Stimulated activated naive CD4-positive, alpha-beta T cell treated with Interleukin-2 at 50 U/mL for 16 hours (primary cell): ENCODE measurements around the gene LACTB.

Experiments used
- DNase-seq: peaks from one replicate; lab custom pipeline; 2025; lab: John Stamatoyannopoulos, UW

Gene LACTB

DNA sequence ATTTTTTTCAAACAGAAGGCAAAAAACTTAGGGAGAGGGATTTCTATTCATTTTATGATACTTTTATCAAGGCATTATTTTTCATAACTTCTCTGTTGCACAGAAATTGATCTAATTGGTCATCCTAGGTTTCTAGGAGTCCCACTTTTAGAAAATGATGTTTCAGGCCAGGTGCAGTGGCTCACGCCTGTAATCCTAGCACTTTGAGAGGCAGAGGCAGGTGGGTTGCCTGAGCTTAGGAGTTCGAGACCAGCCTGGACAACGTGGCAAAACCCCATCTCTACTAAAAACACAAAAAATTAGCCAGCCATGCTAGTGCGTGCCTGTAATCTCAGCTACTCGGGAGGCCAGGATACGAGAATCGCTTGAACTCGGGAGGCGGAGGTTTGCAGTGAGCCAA lies 2.8 kb downstream of the LACTB start:
- no peak for DNase-seq

DNA sequence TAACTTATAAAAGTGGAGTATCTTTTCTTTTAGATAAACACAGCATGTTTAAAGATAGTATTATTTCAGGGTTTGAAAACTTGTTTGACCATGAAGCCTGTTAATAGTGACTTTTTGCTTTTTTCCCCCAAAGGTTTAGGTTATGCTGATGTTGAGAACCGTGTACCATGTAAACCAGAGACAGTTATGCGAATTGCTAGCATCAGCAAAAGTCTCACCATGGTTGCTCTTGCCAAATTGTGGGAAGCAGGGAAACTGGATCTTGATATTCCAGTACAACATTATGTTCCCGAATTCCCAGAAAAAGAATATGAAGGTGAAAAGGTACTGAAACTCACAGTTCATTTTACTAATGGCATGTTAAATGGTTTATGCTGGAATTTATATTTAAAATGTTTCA lies 5.1 kb downstream of the LACTB start:
- DNase-seq: no peak

DNA sequence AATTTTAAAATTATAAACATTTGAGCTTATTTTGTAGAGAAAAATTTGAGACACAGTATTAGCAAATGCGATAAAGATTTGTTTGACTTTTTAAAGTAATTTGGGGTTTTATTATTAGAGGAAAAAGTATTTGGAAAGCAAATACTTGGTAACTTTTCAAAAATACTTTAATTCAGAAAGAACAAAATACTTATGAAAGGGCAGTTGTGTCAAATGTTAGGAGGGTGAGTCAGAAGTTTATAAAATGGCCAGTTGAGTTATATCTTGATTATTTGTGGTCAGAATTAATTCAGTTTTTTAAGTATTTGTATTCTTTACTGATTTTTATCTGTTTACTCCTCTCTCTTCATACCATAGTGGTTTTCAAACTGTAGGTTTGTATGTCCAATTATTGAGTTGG lies 12.1 kb downstream of the LACTB start:
- no peak for DNase-seq

DNA sequence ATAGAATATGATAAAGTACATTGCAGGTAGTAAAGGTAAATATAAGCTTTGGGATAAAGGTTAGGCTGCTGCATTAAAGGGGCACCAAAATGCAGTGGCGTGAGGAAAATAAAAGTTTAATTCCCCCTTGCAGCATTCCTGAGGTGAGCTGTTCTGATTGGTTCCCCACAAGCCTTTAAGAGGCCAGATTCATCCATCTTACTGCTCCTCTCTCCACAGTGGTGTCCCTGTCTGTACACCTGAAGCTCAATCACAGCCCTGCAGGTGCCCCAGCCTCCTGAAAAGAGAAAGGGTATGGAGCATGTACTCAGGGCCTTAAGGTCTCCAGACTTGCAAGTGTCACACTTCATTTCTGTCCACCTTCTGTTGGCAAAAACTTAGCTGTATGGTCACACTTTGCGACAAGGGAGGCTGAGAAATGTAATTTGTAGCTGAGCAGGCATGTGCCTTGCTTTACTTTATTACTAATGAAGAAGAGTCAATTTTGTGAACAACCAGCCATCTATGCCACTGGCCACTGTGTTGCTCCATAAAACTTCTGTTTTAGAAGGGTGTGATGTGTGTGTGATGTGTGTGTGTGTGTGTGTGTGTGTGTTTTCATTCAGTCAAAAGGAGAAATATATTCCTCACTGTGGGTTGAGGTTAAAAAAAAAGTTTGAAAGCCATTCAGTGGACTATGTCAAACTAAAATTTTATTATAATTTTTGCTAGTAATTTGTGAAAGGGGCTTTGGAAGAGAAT lies 12.8 kb downstream of the LACTB start:
- DNase-seq: no peak

DNA sequence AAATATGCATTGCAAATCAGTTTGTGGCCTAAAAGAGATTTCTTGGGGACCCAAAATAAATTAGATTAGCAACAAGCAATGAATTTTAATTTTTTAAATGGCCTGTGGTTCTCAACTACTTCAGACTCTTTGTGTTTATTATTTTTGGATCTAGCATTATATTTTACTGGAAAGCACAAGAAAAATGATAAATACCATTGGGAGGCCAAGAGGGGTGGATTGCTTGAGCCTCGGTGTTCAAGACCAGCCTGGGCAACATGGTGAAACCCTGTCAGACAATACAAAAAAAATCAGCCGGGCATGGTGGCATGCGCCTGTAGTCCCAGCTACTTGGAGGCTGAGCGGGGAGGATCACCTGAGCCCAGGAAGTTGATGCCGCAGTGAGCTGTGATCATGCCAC lies 13.6 kb downstream of the LACTB start:
- no peak for DNase-seq

DNA sequence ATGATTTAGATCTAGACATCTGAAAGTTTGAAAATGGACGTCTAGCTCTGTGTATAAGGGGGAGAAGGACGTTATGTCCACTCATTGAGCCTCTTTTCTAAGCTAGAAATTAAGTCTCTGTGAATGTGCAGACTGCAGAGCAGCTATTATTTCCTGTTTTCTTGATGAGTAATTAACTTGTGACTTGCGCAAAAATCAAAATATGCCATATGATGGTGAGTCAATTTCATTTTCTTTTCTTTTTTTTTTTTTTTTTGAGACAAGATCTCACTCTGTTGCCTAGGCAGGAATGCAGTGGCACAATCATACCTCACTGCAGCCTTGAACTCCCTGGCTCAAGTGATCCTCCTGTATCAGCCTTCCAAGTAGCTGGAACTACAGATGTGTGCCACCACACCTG lies 14.1 kb downstream of the LACTB start:
- no peak for DNase-seq

DNA sequence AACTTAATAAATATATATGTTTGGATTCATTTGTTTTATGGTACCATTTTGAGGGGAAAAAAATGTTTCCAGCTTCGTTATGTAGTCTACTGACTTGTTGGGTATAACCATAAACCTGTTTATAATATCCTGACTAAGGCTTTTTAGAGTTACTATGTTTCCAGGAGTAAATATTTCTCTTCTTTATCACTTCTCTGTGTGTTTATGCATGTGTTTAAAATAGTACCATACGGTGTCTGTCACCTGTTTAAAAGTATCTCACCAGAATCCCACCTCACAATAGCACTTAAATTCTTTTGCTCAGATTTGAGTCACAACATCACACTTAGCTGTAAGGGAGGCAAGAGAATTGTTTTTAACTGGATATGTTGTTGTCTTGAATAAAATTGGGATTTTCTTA lies 15.1 kb downstream of the LACTB start:
- DNase-seq: no peak

DNA sequence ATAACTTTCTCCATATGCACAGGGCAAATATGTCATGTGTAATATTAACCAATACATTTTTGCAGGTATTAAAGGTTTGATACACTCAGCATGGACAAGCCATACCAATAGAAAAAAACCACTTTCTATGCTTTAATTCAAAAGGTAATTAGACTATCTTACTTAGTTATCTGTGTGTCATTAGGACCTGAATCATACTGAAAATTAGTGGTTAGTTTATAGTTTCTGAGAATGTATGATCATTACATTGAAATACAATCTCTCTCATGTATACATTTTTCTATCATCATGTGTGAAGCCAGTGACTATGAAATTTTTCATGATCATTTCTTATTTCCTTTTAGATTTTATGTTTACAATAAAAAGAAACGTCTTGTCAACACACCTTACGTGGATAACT lies 19.3 kb downstream of the LACTB start:
- no peak for DNase-seq

DNA sequence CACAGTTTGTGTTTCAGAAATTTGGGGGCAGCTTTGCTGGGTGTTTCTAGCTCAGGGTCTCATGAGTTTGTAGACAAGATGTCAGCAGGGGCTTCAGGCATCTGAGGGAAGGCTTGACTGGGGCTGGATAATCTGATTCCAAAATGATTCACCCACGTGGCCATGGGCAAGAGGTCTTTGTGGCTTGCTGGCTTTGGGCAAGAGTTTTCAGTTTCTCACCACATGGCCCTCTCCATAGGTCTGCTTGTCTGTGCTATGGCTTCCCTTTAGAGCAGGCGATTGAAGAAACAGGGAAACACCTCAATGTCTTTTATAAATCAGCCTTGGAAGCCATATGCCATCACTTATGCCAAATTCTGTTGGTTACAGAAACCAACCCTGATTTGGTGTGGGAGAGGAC lies 23.8 kb downstream of the LACTB start:
- no peak for DNase-seq

DNA sequence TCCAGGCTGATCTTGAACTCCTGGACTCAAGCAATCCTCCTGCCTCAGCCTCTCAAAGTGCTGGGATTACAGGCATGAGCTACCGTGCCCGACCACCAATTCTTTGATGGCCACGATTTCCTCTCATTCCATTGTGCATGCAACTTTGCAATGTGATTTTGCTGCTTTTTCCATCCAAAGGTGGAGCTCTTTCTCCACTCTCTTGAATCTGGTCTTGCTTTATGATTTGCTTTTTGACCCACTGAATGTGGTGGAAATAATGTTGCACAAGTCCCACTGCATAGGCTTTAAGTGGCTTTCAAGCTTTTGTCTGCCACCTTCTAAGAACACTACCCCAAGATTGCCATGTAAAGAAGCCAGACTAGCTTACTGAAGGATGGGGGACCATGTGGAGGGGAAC lies 25.0 kb downstream of the LACTB start:
- no peak for DNase-seq

DNA sequence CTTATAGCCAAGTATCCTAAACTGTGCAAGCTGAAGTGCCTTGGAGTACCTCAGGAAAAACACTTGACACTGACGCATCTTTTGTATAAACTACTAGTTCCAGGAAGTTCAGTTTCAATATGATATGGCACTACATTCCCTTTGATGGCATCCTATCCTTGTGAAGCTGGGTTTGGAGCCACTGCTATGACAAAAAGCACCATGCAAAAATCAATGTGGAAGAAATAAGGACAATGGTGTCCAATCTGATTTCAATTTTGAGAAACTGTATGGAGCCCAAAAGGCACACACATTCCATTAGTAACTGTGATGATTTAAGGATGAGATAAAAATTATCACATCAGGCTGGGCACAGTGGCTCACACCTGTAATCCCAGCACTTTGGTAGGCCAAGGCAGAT lies 30.0 kb downstream of the LACTB start:
- no peak for DNase-seq

DNA sequence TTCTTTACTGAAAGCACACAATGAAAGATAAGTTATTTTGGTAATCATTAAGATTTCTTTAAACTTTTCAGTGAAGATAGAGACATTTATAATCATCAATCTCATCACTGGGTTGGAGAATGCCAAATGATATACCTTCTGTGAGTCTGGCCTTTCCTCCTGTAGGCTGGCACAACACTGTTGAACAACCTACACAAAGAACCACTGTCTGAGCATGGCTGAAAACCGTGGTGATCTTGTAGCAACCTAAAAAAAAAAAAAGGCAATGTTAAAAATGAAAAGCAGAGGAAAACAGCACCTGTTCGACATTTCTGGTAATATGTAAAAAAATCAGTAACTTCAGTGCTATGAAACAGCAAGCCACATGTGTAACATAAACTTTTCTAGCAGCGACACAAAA lies 33.8 kb downstream of the LACTB start:
- no peak for DNase-seq

DNA sequence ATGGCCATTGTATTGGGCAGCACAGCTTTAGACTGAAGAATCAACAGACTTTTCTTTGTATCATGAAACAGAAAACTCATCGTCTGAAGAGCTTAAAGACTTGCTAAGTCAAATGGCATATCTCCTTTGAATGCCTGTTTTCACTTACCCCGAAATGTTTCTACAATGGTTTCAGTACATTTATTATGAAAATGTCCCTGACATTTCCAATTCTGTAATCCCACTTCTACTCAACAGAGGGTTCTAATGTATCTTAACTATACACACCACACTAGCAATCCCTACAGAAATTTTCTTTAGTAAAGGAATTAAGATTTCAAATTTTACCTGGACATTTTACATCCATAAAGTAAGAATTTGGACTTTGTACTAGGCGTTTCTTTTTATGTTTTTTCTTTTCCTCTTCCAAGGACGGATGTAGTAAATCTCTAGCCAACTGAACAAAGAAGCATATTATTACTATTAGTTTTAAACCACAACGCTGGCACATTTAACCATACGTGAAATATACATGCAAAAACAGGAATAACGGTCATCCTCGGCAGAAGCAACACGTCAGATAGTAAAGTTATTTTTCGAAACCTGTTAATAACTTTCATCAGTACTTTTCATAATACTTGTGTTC lies 34.5 kb downstream of the LACTB start:
- DNase-seq: no peak

DNA sequence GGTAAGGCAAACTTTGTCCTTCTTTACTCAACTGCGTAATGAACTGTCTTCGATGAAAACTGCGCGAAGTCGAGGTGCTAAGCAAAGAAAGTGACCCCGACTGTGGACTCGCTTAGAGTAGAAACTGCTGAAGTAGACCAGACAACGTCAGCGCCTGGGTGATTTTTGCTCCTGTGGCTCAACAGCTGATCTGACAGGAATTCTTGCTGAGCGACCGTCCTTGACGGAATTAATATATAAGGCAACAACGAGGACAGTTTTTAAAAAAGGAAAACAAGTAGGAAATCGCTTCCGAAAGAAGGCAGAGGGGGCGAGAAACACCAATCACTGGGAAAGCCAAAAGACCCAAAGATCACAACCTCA lies 35.1 kb downstream of the LACTB start:
- peak; percentile 8 for DNase-seq

DNA sequence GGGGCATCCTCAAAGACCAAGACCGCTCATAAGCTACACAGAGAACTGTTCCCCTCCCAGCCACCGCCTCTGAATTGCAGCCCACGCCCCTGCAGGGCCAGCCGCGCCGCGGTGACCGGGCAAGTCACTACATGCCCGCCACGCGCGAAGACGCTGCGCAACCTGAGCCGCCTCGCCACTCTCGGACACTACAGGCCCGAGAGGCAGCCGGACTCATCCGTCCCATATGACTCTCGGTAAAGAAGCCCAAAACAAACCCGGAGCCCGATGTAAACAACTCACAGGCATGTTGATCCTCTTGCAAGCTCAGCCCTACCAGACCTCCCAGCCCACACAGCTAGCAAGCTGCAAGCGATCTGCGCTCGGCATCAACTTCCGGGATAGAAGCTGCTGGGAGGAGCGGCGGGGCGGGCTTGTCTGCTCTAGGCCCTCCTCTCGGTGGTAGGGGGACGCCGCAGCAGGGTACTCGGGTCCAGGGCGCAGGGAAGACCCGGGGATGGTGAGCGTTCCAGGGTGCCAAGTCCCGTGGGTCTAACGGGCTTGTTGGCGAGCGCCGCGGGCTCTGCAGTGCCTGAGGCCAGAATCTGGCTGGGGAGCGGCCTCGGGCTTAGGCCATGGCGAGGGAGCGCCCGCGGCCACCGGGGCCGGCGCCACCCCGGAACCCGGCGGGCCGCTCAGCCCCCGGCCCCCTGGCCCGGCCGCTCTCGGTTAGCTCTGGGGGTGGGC lies 35.6 kb downstream of the LACTB start, which contains the start of gene RPS27L:
Gene RPS27L (minus strand): TSS at position 360 of the 726 bp plus-strand sequence. CDS start 72 bp downstream, at position 288.
- peak; percentile 88 for DNase-seq

DNA sequence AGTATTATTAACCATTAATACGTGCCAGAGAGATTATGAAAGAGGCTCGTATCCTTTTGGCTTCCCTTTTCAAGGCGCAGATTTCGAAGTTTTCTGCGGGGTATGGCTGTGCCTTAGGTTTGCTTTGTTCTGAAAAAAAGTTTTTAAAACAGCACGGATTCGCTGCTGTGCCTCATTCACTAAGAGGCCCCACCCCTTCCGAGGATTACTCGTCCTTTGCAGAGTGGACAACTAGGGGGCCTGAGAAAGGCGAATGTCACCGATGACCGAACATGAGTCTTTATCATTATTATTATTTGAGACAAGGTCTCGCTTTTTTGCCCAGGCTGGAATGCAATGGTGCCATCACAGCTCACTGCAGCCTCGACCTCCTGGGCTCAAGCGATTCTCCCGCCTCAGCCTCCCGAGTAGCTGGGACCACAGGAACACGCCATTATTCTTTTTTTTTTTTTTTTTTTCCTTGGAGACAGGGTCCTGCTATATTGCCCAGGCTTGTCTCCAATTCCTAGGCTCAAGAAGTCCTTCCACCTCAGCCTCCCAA lies 36.3 kb downstream of the LACTB start:
- no peak for DNase-seq

DNA sequence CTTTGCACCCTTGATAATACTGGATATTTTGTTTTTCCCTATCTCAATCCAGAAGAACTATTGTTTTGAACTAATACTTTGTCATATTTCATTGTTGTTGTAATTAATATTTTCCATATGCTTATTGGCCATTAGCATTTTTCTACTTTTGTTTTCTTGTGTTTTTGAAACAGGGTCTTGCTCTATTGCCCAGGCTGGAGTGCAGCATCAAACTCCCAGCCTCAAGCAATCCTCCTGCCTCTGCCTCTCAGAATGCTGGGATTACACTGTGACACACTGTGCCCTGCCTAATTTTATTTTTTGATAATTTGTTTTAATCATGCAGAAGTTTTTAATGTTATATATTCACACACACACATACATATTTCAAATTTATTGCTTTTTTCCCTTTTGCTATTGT lies 39.0 kb downstream of the LACTB start:
- DNase-seq: no peak

DNA sequence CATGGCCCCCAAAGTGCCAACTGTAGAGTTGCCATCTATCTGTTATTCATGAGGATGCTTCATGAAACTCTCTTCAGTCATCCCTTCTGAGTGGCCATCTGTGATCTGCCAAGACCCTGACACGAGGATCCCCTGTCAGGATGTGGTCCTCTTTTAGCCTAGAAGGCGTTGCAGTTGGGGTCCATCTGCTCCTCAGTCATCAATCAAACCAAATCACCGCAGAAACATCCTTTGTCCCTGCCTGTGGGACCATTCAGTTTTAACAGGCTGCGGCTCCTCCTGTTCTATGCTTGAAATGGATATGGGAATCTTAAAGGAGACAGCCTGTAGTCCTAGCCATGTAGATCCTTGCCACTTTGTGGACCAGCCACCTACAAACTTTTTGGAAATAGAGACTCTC lies 41.6 kb downstream of the LACTB start:
- DNase-seq: no peak

DNA sequence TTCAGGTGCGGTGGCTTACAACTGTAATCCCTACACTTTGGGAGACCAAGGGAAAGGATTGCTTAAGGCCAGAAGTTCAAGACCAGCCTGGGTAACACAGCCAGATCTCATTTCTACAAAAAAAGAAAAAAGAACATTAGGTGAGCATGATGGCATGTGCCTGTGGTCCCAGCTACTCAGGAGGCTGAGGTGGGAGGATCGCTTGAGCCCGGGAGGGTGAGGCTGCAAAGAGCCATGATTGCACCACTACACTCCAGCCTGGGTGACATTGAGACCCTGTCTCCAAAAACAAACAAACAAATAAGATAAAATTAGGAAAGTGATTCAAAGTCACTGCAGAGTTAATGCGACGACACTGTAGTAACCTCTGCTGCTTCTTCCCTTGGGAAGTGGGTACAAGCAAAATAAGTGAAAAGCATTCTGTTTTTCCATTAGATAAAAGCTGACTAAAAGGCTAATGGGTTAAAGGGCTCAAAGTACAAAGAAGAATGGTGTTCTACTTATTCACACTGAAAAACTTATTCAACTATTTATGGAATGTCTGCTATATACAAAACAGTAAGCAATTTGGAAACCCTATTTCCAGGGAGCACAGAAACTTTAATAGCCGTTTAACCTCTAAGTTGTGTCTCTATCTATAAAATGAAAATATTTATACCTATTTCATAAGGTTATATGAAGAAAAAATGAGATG lies 43.7 kb downstream of the LACTB start:
- no peak for DNase-seq

DNA sequence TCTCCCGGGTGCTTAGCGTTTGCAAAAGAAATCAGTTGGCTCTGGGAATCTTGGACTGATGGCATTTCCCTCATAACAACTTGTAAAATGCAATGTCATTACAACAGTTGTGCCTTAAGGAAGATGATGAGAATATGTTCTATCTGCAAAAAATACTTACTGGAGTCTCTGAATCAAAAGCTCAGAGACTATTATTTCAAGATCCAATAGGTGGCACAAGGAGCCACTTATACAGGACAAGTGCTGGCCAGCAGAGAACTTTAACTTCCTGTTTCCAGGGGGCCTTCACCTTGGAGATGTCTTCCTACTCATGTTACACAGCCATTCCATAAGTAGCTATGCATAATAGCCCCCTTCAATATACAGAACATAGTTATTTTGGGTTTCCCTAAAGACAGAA lies 44.6 kb downstream of the LACTB start:
- no peak for DNase-seq

DNA sequence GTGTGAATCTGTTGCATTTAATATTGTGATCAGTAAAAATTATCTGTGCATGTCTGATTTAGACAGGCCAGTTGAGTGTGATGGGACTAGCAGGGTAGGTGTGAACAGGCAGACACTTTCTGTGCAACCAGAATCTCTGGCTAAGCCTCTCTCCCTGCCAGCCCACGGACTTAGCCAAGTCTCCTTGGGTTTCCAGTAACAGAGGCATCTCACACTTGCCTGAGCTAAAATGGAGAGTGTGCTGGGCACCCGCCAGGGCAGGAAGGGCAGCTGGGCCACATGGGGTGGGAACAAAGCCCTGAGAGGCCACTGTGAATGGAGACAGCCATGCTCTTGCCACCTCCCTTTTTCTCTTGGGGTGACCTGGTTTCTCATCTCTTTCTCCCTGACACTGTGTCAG lies 48.1 kb downstream of the LACTB start:
- no peak for DNase-seq

DNA sequence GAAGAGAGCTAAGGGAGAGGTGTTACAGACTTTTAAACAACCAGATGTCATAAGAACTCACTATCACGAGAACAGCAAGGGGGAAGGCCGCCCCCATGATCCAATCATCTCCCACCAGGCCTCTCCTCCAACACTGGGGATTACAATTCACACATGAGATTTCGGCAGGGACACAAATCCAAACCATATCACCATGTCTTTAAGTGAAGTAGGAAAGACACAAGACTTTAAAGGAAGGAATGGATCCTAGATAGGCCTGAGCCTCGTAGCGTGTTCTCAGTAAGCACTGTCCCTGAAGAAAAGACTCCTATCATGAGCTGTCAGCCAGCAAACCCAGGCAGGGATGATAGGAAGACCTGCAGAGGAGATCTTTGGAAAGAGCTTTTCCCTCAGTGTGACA lies 50.7 kb downstream of the LACTB start:
- DNase-seq: no peak
